OCI-LY1 (cell line): ENCODE data around the gene POLD4.

Experiments
- H2AFZ ChIP-seq: fragments of 200-600 bp; sonication (generic), shearing (Covaris generic); 2 replicates; pipeline ENCODE4 v1.6.0; 2014; ENCODE audit warnings: antibody characterized with exemption, mild to moderate bottlenecking, low read length
- H3F3A ChIP-seq: fragments of 200-600 bp; sonication (generic), shearing (Covaris generic); 2 replicates; pipeline ENCODE4 v1.6.0; 2014; ENCODE audit warnings: mild to moderate bottlenecking, antibody characterized with exemption, low read length, moderate library complexity; ENCODE audit not compliant: insufficient read depth
- H3K27ac ChIP-seq: fragments of 200-600 bp; sonication (generic); 2 replicates; pipeline ENCODE4 v1.5.1; 2014; ENCODE audit warnings: low read length, mixed run types, mild to moderate bottlenecking, low read depth; ENCODE audit not compliant: poor library complexity, severe bottlenecking
- H3K27me3 ChIP-seq: fragments of 200-600 bp; sonication (generic); 2 replicates; pipeline ENCODE4 v1.6.0; 2014; ENCODE audit warnings: antibody characterized with exemption, mild to moderate bottlenecking, low read length, moderate library complexity; ENCODE audit not compliant: insufficient read depth
- H3K36me3 ChIP-seq: fragments of 200-600 bp; sonication (generic); 2 replicates; pipeline ENCODE4 v1.6.1; 2014; ENCODE audit warnings: mild to moderate bottlenecking, antibody characterized with exemption, low read length, moderate library complexity, mixed read lengths; ENCODE audit not compliant: insufficient read depth
- H3K4me1 ChIP-seq: fragments of 200-600 bp; sonication (generic); 2 replicates; pipeline ENCODE4 v1.5.1; 2014; ENCODE audit warnings: mild to moderate bottlenecking, low read length, moderate library complexity; ENCODE audit not compliant: insufficient read depth, severe bottlenecking
- H3K4me2 ChIP-seq: fragments of 200-600 bp; sonication (generic), shearing (Covaris generic); 2 replicates; pipeline ENCODE4 v1.6.1; 2014; ENCODE audit warnings: low read length
- H3K4me3 ChIP-seq: fragments of 200-600 bp; sonication (generic); 2 replicates; pipeline ENCODE4 v1.5.1; 2014; ENCODE audit warnings: low read length, low read depth, mild to moderate bottlenecking, mixed read lengths; ENCODE audit not compliant: poor library complexity, severe bottlenecking
- H3K79me2 ChIP-seq: fragments of 200-600 bp; shearing (Covaris generic); 2 replicates; pipeline ENCODE4 v1.6.1; 2016; ENCODE audit warnings: mixed run types, low read length, mixed read lengths; ENCODE audit not compliant: insufficient read depth
- H3K9ac ChIP-seq: fragments of 200-600 bp; sonication (generic), shearing (Covaris generic); 2 replicates; pipeline ENCODE4 v1.6.1; 2014; ENCODE audit warnings: mild to moderate bottlenecking, low read length, mixed read lengths
- H3K9me2 ChIP-seq: fragments of 200-600 bp; sonication (generic), shearing (Covaris generic); 2 replicates; pipeline ENCODE4 v1.6.1; 2014; ENCODE audit warnings: low read depth, mild to moderate bottlenecking, low read length, mixed read lengths
- H3K9me3 ChIP-seq: fragments of 200-600 bp; shearing (Covaris generic); 2 replicates; pipeline ENCODE4 v1.6.1; 2014; ENCODE audit warnings: low read length, mixed read lengths
- H4K20me1 ChIP-seq: fragments of 200-600 bp; sonication (generic), shearing (Covaris generic); 2 replicates; pipeline ENCODE4 v1.6.0; 2016; ENCODE audit warnings: mild to moderate bottlenecking, low read length; ENCODE audit not compliant: insufficient read depth
- EZH2 ChIP-seq: fragments of 200-600 bp; sonication (generic), shearing (Covaris generic); IDR thresholded peaks from 2 replicates; pipeline ENCODE4 v1.8.0; 2017; ENCODE audit warnings: borderline replicate concordance, mixed run types, mild to moderate bottlenecking, antibody characterized with exemption, low read length, moderate library complexity, mixed read lengths
- TF ChIP-seq, protein P1 (sequence below): fragments of 200-600 bp; sonication (generic), shearing (Covaris generic); IDR thresholded peaks from 2 replicates; pipeline ENCODE4 v1.5.1; 2017; ENCODE audit warnings: mild to moderate bottlenecking, antibody characterized with exemption, low read length, moderate library complexity, mixed read lengths

POLD4 gene

DNA sequence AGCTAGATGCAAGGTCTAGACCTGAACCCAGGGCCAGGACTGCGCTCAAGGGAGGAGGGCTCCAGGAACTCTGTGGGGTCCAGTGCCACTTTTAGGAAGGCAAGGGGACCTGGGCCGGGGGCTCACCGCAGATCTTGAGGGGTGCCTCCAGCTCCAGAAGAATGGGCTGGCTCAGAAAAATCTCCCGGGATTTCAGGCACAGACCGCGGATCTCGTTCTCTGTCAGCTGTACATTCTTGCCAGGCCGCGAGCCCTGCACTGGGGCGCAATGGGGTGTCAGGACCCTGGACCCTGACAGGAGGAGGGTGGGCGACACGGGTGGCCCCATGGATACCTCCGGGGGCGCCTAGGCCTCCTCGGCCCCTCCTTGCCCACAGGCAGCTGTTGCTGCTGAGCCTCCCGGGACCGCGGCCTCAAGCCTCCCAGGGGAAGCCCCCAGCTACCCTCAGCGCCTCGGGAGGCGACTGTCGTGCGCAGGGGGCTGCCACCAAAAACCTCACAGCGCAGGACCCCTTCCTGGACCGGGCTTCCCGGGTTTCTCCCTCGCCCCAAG lies 47.7 kb upstream of the POLD4 start:
- Histone ChIP-seq H3K9me2 (no peaks in the 10 kb centered on the region), H3K27me3 (no peaks in the 10 kb centered on the region), H3K4me3 (peak overlapping the region; percentile 94), H3K9ac (peak overlapping the region; percentile 96), H3K27ac (peak overlapping the region; percentile 71), H3K4me2 (peak overlapping the region; percentile 96), H2AFZ (no peak overlapping the region), H3K36me3 (peaks cover 40% of the 10 kb centered on the region), H3K79me2 (peaks cover 9% of the 10 kb centered on the region; the same call in 1 of the 2 replicates), H3K4me1 (peaks cover 83% of the 10 kb centered on the region), H3K9me3 (no peaks in the 10 kb centered on the region), H3F3A (no peaks in the 10 kb centered on the region; the same call in 1 of the 2 replicates), H4K20me1 (no peaks in the 10 kb centered on the region)
- TF ChIP-seq EZH2: no peak
- TF ChIP-seq, protein P1, sequence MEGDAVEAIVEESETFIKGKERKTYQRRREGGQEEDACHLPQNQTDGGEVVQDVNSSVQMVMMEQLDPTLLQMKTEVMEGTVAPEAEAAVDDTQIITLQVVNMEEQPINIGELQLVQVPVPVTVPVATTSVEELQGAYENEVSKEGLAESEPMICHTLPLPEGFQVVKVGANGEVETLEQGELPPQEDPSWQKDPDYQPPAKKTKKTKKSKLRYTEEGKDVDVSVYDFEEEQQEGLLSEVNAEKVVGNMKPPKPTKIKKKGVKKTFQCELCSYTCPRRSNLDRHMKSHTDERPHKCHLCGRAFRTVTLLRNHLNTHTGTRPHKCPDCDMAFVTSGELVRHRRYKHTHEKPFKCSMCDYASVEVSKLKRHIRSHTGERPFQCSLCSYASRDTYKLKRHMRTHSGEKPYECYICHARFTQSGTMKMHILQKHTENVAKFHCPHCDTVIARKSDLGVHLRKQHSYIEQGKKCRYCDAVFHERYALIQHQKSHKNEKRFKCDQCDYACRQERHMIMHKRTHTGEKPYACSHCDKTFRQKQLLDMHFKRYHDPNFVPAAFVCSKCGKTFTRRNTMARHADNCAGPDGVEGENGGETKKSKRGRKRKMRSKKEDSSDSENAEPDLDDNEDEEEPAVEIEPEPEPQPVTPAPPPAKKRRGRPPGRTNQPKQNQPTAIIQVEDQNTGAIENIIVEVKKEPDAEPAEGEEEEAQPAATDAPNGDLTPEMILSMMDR: no peak

- Histone ChIP-seq H3K4me3 (peak overlapping the region; percentile 94), H4K20me1 (no peaks in the 10 kb centered on the region), H3K4me1 (peaks cover 77% of the 10 kb centered on the region), H3K9ac (peak overlapping the region; percentile 96), H3K27me3 (no peaks in the 10 kb centered on the region), H3K27ac (peak overlapping the region; percentile 71), H3K4me2 (peak overlapping the region; percentile 96), H3K9me3 (no peaks in the 10 kb centered on the region), H2AFZ (no peak overlapping the region), H3K36me3 (peaks cover 43% of the 10 kb centered on the region), H3F3A (no peaks in the 10 kb centered on the region; the same call in 1 of the 2 replicates), H3K9me2 (no peaks in the 10 kb centered on the region), H3K79me2 (peaks cover 9% of the 10 kb centered on the region; the same call in 1 of the 2 replicates)
- TF ChIP-seq EZH2: no peak
- TF ChIP-seq, protein P1: no peak
Measured at GRCh38 chr11:67400251-67400941, 47.0 kb upstream of the POLD4 start.

- H3K27me3 ChIP-seq: no peaks in the 10 kb centered on the region
- TF ChIP-seq, protein P1: no peak
- TF ChIP-seq EZH2: no peak
- H2AFZ ChIP-seq: no peak overlapping the region
- H3K9me3 ChIP-seq: no peaks in the 10 kb centered on the region
- no peaks in the 10 kb centered on the region for H4K20me1 ChIP-seq
- peak overlapping the region; percentile 94 for H3K4me3 ChIP-seq
- H3K4me2 ChIP-seq: peak overlapping the region; percentile 96
- peaks cover 9% of the 10 kb centered on the region; the same call in 1 of the 2 replicates for H3K79me2 ChIP-seq
- no peaks in the 10 kb centered on the region; the same call in 1 of the 2 replicates for H3F3A ChIP-seq
- H3K36me3 ChIP-seq: peaks cover 53% of the 10 kb centered on the region
- no peaks in the 10 kb centered on the region for H3K9me2 ChIP-seq
- H3K4me1 ChIP-seq: peaks cover 64% of the 10 kb centered on the region
- H3K27ac ChIP-seq: peak overlapping the region; percentile 50
- peak overlapping the region; percentile 30; the same call in 1 of the 2 replicates for H3K9ac ChIP-seq
Measured at GRCh38 chr11:67398661-67399563, 45.6 kb upstream of the POLD4 start.
